LNCaP clone FGC (cell line): ENCODE measurements around the gene GALNTL6.

Experiments
- DNase-seq: peaks from one replicate; pipeline ENCODE4 v3.0.0-alpha.2; 2011; ENCODE audit warnings: low read depth
- H3K4me3 ChIP-seq: 2 replicates; pipeline ENCODE4 v1.5.1; 2011; ENCODE audit warnings: mild to moderate bottlenecking, low read depth, low read length, control low read depth
- TF ChIP-seq, protein P1 (sequence below): IDR thresholded peaks from 2 replicates; pipeline ENCODE4 v1.5.1; 2012; ENCODE audit warnings: mild to moderate bottlenecking; ENCODE audit not compliant: control insufficient read depth, insufficient read depth; ENCODE audit errors: extremely low read depth

The GALNTL6 gene

DNA sequence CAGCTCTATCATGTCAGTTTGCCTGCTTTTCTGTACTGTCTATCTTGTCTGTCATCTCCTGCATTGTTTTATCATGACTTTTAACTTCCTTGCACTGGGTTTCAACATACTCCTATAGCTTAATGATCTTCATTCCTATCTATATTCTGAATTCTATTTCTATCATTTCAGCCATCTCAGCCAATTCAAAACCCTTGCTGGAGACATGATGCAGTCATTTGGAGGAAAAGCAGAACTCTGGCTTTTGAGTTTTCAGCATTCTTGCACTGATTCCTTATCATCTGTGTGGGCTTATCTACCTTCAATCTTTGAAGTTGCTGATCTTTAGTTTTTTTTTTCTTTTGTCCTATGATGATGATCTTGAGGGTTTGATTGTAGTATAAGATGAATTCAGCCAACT is 861.6 kb downstream of the GALNTL6 start:
- H3K4me3 ChIP-seq, result no peak overlapping the region
- TF ChIP-seq, protein P1, sequence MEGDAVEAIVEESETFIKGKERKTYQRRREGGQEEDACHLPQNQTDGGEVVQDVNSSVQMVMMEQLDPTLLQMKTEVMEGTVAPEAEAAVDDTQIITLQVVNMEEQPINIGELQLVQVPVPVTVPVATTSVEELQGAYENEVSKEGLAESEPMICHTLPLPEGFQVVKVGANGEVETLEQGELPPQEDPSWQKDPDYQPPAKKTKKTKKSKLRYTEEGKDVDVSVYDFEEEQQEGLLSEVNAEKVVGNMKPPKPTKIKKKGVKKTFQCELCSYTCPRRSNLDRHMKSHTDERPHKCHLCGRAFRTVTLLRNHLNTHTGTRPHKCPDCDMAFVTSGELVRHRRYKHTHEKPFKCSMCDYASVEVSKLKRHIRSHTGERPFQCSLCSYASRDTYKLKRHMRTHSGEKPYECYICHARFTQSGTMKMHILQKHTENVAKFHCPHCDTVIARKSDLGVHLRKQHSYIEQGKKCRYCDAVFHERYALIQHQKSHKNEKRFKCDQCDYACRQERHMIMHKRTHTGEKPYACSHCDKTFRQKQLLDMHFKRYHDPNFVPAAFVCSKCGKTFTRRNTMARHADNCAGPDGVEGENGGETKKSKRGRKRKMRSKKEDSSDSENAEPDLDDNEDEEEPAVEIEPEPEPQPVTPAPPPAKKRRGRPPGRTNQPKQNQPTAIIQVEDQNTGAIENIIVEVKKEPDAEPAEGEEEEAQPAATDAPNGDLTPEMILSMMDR, result no peak
- no peak for DNase-seq

DNA sequence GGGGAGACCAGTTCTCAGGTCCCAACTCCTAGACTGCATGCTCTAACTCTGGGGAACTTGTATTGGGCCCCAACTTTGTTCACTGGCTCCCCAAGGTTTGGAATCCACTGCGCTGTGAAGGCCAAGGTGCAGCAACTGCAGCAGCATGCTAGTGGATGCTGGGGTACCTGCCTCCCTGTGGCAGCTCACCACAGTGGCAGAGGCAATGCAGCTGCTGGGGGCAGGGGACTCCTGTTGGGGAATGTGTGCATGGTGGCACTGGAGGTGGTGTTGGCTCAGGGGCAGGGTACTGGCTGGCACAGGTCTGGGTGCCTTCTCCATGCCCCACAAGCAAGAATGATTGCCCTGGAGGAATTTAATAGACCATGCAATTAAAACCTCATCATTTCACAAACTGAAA is 862.0 kb downstream of the GALNTL6 start:
- no peak for DNase-seq
- TF ChIP-seq, protein P1, result no peak
- no peak overlapping the region for H3K4me3 ChIP-seq

DNA sequence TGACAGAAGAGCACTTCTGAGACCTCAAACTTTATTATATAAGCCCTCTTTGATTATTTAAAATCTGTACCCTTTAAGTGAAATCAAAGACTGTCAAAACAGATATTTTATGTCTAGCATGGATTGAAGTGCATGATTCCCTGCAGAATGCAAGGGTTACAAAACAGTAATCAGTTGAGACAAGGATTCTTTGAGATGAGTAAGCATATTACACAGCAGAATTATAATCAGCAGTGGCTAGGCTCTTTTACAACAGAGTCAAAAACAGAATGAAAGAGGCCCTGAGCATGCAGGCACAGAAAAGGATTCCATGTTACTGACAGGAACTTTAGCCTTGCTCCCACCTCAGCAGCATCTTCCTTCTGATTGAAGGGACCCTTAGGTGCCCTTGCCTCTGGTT is 867.5 kb downstream of the GALNTL6 start:
- DNase-seq, result no peak
- H3K4me3 ChIP-seq, result no peak overlapping the region
- TF ChIP-seq, protein P1, result no peak

DNA sequence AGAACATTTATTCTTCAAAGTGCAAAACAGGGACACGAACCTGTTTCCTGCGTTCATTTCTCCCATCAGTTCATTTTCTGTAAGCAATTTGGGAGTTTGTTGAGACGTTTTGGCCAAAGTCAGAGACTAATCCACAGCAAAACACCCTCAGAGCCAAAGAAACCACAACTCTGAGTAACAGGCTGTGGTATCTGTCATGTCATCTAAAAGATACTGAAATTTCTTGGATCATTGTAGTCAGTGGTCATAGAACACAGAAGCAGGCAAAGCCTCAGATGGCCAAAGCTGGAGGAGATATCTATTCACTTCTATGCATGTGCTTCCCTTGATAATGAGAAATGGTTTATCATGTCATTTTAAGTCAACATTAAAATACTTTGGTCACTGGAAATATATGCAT is 869.8 kb downstream of the GALNTL6 start:
- H3K4me3 ChIP-seq, result no peak overlapping the region
- no peak for DNase-seq
- TF ChIP-seq, protein P1, result no peak

DNA sequence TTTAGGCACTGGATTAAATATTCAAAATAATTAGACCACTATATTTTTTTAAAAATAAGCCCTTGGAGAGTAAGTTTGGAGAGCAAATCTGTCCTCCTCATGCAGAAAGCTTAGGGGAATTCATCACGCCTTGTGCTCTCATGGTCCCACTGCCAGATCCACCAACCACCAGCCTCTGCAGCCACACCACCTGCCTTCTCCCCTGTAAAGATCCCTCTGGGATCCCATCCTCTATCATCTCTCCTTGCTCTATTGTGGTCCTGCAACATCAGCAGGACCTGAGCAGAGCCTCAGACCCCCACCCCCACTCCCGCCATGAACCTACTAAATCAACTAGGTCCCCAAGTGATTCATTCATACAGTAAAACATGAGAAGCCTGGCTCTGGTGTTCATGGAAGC is 872.8 kb downstream of the GALNTL6 start:
- no peak for DNase-seq
- TF ChIP-seq, protein P1, result no peak
- no peak overlapping the region for H3K4me3 ChIP-seq

DNA sequence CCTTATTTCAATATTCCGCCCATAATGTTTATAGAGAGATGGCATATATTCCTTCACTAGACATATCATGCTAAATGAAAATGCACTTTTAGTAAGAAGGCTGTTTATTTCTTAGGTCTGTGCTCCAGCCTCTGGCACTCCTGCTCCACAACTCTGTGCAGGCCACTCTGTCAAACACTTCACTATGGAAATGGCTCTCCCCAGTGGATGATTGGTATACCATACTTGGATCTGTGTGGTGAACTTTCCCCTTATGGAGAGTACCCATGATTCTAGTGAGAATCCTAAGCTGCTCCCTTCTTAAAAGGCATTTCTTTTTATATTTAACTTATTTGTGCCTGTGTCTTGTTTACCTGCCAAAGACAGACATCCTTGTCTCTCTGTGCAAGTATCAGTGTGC is 875.3 kb downstream of the GALNTL6 start:
- H3K4me3 ChIP-seq, result no peak overlapping the region
- TF ChIP-seq, protein P1, result peak; percentile 26
- no peak for DNase-seq

DNA sequence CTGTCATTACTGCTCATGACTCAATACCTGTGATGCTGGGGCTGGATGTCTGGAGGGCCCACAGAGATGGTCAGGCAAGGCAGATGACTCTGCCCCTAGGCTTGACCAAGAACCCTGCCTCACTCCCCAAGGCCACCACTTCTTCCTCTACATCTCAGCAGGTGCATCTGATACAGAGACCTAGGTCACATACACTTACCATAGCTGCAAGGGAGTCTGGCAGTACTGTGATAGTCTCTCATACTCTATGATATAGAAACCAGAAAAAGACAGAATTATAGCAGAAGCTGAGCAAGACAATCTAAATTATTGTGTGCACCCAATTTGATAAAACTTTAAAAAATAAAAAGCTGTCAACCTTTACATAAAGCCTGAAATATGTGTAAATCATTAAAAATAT is 878.3 kb downstream of the GALNTL6 start:
- TF ChIP-seq, protein P1, result no peak
- DNase-seq, result no peak
- H3K4me3 ChIP-seq, result no peak overlapping the region
